CD4-positive, alpha-beta T cell treated with Interleukin-10 for 1 hour (primary cell): ENCODE data around the gene GDF7.

Experiments
- DNase-seq: peaks from one replicate; pipeline ENCODE4 v3.0.0-alpha.2; 2020

Gene GDF7

DNA sequence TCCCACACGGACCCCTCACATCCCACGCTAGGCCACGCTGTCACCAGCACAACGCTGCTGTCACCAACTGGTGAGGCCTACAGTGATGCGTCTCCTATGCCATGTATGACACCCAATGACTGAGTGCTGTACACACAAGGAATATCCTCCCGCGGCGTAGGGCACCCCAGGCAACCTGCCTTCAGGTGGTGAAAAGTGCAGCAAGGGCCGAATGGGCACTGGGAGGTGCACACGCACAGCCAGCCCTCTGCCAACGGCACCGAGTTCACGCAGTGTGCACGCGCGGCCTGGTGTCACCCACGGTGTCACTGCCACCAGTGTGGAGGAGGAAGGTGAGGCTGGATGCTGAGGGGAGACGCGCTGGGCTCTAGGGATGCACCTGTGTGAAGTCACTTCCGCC, 20.5 kb upstream of the GDF7 start:
- DNase-seq, result no peak

DNA sequence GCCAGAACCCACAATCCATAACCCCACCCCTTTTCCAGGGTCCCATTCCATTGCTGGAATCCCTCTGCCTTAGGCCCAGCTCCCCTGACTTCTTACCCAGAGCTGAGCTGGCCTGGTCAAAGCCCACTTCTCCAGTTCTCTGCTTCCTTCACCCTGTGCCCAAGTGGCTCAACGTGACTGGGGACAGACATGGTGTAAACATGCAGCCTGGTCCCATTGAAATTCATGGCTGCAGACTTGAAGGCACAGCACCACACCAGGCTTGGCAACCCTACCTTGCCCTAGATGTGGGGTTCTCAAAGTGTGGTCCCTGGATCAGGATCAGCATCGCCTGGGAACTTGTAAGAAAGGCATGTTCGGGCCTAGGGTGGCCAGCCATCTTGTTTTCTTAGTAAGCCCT, 19.7 kb upstream of the GDF7 start:
- no peak for DNase-seq

DNA sequence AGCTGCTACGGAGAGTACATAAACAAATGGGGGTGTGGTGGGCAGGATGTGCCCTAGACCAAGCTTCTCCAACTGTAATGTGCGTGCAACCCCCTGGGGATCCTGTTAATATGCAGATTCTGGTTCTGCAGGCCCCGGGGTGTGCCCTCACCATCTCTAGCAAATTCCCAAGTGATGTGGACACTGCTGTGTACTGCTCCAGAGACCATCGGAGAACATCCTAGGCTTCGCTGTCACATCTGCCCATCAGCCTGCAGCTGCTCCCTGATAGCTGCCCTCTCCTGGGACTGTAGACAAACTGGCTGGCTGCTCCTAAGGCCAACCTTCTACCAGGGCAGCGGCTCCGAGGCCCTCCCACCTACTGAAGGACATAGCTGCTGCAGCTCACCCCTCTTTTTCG, 19.2 kb upstream of the GDF7 start:
- DNase-seq, result no peak

DNA sequence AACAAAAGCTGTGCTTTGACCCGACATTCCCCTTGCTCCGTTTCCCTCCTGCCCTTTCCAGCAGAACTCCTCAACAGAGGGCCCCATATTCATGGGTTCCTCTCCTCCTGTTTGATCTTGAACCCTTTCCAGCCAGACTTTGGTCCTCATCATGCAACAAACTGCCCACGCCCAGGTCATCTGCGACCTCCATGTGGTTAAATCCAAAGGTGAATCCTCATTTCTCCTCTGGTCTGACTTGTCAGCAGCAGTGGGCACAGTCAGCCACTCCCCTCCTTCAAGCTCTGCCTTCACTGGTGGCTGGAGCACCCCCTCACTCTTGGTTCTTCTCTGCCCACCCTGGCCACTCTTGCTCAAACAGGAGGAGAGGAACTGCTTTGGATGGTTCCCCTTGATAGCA, 18.7 kb upstream of the GDF7 start:
- DNase-seq, result no peak

DNA sequence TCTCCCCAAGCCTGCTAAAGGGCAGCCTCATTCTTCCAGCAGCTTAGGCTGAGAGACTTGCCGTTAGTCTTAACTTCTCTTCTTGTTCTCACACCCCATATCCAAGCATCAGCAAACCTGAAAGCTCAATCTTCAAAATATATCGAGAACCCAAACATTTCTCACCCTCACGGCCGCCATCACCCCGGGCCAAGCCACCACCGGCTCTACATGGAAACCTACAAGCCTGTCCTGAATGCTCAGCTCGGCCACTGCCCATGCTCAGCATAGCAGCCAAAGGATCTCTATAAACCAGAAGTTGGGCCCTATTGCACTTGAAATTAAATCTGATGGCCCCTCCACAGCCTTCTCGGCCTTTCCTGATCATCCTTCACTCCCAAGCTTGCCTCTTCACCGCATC, 18.1 kb upstream of the GDF7 start:
- no peak for DNase-seq

DNA sequence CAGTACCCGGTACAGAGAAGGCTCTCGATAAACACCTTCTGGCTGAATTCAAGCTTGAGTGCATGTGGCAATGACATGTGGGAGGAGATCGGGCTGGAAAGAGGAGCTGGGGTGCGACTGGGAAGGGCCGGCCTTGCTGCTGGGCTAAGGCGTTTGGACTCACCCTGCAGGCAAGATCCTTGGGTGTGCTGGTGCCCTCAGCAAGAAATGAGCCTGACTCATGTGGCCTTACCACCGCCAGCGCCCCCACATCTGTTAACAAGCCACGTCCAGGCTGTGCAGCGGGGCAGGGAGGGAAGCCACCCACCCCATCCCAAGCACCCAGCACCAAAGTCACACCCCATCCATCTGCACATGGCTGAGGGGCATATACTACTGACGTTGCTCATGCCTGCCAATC, 17.4 kb upstream of the GDF7 start:
- no peak for DNase-seq

DNA sequence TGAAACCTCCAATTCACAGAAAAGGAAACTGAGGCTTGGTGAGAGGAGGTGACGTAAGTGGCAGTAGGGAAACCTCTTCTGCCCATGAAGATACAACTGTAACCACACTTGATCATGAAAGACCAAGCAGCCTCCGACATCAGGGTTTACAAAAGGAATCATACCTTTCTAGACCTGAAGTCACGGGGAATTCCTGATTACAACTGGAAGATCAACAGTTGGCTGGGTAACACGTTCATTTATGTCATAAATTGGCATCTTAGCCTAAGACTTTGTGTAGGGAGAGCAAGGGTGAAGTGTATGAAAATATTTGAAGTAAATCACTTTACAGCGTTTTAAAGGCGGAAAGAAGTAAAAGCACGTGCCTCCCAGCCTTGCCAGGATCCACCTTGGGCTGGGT, 17.0 kb upstream of the GDF7 start:
- DNase-seq, result no peak

DNA sequence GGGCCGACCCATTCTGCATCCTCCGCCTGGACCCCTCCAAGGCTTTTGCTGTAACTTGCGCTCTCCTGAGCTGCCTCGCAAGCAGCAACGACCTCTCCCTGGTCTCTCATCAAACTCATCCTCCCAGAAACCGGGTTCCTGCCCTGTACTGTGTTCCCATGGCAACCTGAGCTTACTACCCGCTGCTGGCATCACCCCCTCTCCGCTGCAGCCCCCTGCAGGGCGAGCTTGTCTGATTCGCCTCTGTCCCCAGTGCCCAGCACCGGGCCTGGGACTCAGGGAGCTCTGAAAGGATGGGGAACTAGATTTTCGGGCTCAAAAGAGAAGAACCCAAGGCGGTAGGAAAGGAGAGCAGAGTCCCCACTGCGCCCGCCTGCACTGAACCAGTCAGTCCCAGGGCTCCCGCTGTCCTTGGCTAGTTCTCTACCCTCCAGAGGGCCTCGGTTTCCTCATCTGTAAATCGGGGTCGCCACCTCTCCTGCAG, 16.5 kb upstream of the GDF7 start:
- DNase-seq, result peak; percentile 51

DNA sequence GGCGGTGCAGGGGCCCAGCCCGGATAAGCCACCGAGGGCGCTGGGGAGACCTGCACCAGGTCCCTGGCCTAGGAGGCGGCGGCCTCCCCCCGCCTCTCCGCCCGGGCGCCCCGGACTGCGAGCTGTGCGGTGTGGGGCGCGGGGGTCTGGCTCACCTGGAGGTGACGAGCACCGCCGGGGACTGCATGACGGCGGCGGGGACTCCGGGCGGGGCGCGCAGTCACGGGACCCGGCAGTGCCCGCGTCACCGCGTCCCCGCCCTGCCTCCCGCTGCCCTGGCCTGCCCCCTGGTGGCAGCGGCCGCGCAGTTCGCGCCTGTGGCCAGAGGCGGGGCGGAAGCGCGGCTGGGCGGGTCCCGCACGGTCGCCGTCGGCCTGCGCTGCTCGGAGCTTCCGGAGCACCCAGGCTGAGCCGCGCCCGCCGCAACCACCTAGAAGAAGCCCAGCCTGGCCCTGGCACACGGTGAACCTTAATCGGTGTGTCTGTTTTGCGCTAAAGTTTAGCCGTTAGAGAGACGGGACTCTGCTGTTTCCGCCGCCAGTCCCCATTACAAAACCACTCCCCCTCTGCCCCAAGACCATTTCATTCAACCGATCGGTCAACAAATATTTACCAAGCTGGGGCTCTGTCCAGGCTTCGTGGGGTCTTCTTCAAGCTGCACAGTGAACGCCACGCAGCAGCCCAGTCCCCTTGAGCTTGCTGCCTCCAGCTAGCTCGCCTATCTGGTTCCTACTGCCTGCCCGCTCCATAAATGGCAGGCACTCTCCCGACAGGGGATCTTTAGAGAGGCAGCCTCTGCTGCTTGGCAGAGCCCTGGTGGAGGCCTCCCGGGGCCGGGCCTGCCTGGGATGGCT, 15.8 kb upstream of the GDF7 start, which contains the start of gene HS1BP3:
Gene HS1BP3 (minus strand): TSS at position 222 of the 854 bp plus-strand sequence. CDS start 35 bp downstream, at position 187.
- DNase-seq, result peak; percentile 92

DNA sequence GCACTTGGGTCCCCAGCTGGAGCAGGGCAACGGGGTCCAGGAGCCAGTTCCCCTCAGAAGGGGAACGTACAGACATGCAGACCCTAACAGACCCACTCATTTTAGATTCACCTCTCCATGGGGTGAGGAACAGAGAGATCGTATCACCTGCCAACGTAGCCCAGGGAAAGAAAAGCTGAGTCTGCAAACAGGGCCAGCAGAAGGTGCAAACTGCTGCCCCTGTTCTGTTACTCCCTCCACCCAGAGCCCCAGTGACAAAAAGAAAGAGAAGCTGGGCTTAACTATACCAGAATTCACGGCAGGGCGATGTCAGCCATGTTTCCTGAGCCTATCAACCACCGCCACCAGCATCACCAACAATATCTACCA, 15.2 kb upstream of the GDF7 start:
- DNase-seq, result no peak

DNA sequence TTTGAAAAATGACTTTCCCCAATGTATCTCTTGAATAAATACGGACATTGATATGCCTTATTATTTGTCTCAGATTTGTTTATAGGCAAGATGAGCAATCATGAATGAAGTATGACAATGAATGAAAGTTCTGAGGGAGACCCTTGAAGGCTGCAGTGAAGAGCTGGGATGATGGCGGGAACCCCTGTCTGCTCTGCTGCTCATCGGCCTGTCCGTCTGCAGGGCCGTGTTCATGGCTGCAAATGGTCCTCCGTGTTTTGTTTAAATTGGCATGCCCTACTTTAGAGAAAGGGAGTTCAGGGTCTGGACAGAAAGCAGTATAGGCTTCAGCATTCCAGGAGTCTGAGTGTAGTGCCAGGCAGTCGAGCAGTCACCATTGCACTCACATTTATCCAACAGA, 14.8 kb upstream of the GDF7 start:
- no peak for DNase-seq

DNA sequence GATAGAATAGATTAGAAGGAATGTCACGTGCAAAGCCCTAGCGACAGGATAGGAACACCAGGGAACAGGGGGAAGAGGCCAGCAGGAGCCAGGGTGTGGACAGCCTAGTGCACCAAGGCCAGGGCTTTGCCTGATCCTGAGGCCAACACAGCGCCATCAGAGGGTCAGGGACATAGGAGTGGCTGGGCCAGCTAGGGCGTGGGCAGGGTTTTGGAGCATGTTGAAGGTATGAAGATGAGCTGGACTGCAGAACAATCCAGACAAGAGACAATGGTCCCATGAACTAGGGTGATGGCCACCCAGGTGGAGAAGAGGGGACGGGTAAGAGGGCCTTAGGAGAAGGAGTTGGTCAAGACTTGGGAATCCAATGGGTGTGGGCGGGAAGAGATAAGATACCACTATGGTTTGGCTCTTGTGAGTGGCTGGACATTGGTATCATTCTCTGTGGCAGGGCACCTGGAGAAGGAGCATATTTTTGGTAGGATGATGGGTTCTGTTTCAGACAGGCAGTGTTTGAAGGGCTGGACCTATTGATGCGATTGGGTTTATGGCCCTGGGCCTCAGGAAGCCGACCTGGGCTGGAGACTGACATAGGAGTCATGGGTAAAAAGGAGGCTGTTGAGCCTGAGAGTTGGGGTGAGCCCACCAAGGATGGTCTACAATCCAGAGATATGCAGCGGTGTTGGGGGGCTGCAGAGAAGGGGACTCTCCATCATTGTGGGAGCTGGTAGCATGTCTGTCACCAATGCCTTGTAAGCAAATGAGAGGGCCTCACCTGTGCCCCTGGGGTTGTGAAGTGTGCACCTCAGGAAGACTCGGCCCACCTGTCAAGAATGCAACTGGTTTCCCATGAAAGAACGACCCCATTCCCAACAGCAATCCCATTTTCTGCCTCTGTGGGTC, 14.0 kb upstream of the GDF7 start:
- DNase-seq, result no peak

DNA sequence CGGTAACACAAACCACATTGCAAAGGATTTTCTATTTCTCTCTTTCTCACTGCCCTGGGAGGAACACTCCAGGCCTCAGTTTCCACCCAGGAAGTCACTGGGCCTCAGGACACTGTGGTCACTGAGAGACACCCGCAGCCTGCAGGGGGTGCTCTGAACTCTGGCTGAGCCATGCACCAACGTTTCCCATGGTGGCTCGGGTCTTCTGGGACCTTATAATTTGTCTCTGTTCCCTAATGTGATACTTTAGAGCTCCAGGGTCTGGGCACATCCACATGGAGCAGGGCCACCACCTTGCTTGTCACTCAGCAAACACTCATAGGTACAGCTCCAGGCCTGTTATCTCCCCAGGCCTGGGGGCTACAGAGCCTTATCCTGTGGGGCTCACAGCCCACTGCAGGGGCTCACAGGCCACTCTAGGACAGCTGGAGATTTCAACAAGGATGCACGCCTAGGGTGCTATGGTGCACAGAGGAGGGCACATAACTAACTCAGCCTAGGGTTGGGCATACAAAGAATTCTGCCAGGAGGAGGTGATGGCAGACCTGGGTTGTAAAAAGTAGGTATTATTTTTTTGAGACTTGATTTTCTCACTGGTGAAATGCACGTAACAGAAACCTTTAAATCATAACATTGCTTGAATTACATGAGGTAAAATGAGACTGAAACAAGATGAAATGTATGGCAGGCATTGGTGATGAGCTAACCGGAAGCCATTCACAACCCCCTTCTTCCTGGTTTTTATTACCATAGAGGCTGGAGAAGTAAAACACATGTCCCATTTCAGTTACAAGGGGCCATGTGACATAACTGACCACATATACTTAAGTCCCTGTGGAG, 13.0 kb upstream of the GDF7 start:
- DNase-seq, result no peak

DNA sequence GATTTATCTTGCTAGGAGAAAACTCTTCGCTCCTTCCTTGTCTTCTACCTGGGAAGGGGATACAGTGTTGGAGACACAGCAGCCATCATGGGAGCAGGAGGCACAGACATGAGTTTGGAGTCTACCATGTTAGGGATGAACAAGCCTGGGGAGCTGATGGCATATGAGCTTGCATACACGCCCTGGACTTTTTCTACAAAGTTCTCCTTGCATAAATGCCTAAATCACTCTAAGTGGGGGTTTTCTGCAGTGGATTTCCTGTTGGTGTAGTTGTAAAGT, 12.5 kb upstream of the GDF7 start:
- DNase-seq, result no peak

DNA sequence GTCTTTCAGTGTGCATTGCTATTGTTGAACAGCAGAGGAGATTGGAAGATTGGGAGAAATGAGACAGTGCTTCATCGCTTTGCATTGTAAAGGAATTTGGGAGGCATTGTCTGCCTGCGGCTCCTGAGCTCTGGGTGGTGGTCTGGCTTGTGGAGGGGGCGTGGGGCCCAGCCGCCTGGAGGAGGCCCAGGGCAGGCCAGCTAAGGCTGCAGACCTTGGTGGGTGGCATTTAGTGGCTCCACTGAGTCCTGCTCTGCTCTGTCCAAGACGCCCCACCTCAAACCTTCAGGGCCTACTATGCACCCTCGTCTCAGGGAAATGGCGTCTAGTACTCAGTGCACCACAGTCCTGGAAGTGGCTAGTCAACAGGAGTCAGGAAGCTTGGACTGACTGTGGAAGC, 10.4 kb upstream of the GDF7 start:
- DNase-seq, result no peak

DNA sequence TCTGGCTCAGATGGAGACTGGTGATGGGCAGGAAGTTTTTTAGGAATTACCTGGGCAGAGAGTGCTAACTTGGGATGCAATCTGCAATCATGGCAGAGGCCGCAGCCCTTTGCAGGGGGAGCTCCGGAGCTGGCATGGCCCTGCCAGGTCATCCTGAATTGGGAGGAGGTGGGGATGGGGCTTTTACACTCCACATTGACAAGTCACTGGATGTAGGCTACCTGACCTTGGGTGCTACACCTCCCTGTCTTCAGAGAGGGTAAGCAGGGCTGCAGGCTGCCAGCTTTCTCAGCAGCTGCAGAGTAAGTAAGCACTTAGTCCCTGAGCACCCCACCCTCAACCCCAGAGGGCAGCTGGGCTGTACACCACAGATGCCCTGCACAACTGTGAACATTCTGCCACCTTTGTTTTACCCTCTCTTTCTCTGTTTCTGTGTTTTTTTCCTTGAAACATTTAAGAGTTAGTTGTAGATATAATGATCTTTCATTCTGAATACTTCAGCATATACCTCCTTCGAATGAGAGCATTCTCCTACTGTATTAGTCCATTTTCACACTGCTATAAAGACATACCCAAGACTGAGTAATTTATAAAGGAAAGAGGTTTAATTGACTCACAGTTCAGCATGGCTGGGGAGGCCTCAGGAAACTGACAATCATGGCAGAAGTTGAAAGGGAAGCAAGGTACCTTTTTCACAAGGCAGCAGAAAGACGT, 9.3 kb upstream of the GDF7 start:
- no peak for DNase-seq

DNA sequence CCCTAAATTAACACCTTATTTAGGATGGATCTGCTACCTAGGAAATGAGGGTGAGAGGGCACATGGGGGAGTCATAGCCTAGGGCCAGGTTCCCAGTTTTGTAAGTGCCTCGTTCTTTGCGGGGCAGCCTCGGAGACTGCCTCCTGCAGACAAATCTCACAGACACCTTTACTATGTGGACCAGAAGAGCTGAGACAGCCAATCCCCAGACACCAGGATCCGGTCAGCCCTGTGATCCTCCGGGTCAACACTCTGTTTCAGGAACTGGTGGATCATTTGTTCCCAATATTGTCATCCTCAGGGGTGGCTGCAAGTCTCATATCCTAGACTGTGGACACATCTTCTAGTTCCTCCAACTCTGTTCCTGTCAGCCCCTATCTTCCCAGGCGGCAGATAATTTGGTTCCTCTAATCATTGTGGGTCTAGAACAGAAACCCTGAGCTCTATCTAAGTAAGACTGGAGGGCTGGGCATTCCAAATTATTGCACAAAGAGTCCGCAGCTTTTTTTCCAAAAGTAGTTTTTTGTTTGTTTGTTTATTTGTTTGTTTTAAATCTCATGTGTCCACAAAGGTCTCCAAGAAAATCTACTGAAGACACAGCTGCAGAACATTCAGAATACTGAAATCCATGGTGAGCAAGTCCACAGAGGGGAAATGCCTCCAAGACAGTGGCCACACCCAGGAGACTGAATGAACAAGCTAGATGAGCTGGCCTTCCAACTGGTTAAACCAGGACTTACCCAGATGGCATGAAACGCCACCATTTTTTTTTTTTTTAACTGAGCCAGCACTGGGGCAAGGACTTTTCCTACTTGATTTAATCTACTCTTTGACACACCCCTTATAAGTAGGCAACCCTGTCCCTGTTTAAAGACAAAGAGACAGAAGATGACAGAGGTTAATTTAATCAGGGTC, 6.2 kb upstream of the GDF7 start:
- no peak for DNase-seq

DNA sequence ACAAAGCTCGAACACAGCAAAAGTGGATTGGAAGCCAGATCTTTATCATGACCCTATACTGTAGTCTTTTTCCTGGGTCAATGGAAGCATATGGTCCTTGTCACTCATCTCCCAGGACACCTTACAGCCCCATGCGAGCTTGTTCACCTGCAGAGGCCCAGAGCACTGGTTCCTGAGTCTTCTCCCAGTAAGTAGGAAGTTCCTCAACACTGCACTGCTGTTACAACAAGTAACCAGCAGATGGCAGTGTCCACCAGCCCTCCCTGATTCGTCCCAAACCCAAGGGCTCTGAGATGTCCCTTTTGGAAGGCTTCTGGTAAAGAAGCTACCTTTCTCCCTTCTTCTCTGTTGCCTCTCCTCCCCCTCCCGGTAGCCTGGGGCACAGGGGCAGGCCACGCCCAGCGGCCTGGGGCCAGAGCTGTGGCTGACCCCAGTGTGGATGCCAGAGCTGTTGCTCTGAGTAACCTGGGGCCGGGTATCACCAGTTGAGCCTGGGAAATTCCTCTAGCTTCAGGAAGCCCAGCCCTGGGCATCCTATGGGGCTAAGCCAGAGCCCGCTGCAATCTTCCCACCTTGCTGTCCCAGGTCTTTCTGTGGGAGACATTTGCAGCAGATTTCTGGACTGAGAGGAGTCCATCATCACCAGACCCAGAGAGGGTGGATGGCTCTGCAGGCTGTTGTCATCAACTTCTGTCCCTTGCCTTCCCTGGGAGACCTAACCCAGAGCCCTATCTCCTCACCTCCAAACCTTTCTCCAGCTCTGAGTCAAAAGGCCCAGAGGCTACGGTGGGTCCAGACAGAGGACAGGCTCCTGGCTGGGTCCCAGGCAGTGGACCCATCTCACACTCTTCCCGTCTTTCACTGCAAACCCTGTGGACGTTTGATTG, 5.3 kb upstream of the GDF7 start:
- DNase-seq, result peak; percentile 77

DNA sequence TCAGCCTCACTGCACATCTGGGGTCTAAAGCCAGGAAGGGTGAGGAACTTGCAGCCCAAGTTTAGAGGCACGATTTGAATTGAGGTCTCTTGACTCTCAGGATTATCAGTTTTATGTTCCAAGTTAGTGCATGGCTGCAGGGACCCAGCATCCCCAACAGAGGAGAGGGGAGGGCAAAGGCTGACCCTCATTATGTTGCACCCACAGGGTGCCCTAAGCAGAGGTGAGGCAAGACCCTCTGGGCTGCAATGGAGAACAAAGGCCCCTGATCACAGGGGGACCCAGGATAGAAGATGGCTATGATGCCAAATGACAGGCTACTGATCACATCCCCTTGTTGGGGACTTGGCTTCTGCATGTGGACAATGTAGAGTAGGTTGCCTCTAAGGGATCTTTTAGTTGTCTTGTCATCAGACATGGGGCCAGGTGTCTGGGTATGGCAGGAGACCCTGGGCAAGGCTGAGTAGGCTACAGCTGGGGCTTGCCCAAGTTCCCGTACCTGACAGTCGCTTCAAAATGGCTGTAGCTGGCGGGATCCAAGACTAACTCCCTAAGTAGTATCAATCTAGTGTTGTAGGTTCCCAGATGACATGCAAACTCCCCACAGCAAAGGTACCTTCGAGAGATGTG, 4.5 kb upstream of the GDF7 start:
- no peak for DNase-seq
